HG03175 (cell line): ENCODE measurements around the gene HES3.

ENCODE experiments used
- ATAC-seq: cut with Tn5 transposase; IDR thresholded peaks from one replicate; pipeline ENCODE4 v1.9.1; 2021; ENCODE audit warnings: mild to moderate bottlenecking, moderate library complexity; ENCODE audit not compliant: unreplicated experiment

Gene HES3

DNA sequence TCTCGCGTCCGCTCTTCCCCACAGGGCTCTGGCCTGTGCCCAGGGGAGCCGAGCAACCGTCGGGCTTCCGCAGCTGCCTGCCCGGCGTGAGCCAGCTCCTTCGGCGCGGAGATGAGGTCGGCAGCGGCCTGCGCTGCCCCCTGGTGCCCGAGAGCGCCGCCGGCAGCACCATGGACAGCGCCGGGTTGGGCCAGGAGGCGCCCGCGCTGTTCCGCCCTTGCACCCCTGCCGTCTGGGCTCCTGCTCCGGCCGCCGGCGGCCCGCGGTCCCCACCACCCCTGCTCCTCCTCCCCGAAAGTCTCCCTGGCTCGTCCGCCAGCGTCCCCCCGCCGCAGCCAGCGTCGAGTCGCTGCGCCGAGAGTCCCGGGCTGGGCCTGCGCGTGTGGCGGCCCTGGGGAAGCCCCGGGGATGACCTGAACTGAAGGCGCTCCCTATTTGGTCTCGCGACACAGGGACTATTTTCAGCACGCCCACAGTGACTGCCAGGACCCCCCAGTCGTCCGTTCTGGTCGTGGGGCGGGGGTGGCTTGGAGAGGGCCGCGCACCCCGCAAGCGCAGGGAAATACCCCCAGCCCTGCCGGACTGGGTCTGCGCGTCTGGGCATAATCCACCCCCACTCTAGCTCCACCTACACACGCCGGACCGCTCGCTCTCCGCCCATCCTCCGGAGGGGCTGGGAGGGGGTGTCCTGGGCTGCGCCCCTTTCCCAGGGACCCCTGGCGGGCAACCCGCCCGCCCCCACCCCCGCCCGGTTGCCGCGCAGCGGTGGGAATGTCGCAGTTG lies 1.3 kb downstream of the HES3 start:
- no peak for ATAC-seq

DNA sequence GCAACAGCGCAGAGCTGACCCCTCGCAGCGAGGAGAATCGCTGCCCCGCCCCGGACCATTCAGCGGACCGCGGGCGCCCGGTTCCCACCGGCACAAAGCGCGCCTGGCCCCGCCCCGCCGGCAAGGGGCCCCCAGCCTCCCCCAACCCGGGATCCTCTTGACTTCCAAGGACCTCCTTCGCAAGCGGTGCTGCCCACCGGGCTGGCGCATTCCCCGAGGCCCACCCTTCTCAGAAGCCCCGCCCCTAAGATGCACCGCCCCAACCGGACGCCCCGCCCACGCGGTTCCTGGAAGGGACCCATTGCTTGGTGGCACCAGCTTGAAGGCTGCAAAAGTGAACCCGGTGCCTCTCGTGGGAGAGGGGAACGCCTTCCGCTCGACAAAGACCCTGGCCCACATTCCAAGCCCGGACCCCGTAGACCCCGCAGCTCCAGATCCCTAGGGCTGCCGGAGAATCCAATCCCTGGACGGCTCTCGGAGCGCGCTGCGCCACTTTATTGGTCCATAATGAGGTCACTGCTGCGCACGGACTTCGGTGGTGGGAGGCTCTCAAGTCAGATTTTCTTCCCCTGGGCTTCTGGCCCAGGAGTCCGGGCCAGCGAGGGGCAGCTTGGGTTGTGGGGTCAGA lies 2.0 kb downstream of the HES3 start:
- ATAC-seq: no peak

DNA sequence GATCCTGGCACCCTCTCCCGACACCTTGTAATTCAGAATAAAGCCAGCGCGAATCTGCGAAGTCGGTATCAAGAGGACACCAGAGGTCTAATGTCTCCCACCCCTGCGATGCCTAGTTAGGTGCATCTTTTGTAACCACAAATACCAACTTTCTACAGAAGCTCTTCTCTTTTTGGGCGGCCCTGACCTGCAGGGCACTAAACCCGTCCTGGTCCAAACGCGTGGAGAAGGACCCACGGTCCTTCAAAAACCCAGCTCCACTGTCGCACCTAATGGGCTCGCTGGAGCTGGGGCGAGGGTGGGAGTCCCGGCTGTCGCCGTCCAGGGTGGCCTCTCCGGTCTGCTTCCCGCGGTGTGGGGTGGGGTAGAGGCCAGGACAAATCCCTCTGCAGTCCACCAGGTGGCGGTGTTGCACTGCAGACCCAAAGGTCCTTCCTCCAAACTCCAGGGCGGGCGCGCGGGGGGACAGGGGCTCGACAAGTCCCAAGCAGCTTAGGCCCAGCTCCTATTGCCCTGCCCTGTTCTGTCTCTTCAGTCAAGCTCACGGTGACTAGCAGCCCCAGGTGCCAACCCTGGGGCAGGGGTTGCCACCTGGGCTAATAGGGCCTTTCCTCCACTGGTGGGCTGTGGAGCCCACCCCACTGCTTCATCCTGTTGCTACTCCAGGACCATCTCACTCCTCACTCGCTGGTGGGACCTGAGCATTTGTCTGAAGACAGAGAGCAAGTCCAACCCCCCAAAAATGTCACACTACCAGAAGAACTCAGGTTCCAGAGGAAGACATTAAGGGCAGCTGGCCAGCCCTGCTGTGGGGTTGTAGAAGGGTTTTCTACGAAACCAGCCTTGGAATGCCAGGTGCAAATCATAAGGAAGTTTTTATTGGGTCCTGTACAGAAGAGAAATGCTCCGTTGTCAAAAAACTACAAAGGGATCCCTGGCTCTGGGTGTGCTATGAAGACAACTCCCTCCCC lies 2.8 kb downstream of the HES3 start:
- no peak for ATAC-seq

DNA sequence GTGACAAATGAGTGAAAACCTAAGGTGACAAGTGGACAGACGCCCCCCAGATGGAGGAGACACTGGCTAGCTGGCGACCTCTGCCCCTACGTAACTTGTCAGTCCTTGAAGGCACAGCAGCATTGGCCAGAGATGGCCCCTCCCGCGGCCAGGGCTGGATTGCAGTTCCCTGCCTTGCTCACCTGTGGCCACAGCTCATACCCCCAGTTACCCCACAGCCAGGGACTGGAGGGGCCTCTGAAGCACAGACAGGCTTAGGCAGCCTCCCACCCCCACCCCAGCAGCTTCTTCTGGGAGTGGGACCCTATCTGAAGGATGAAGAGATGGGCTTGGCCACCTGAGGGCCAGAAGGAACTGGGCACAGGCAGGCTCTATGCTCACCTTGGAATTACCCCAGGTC lies 3.7 kb downstream of the HES3 start:
- no peak for ATAC-seq

DNA sequence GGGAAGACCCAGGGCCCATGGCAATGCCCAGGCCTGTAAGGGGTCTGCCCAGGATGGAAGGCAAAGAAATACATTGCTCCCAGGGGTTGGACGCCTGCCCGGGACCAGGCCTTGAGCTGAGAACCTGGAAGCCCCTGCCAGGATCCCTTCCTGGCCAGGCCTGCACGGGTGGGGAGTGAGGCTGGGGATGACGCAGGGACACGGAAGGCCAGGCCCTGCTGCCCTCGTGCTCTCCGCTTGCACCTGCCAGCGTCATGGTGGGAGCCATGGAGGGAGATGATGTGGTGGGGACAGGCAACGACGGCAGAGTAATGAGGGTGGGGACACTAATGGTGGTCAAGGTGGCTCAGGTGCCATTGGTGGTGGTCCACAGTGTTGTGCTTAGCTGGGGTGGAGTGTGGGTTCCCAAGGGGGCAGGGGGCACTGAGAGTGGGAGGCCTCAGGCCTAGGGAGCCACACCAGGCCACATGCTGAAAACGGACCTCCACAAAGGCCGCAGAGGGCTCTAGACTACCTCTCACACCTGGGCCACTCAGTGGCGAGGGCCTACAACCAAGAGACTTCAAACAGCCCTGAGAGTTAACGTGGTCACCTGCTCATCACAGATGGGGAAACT lies 4.3 kb downstream of the HES3 start:
- no peak for ATAC-seq

DNA sequence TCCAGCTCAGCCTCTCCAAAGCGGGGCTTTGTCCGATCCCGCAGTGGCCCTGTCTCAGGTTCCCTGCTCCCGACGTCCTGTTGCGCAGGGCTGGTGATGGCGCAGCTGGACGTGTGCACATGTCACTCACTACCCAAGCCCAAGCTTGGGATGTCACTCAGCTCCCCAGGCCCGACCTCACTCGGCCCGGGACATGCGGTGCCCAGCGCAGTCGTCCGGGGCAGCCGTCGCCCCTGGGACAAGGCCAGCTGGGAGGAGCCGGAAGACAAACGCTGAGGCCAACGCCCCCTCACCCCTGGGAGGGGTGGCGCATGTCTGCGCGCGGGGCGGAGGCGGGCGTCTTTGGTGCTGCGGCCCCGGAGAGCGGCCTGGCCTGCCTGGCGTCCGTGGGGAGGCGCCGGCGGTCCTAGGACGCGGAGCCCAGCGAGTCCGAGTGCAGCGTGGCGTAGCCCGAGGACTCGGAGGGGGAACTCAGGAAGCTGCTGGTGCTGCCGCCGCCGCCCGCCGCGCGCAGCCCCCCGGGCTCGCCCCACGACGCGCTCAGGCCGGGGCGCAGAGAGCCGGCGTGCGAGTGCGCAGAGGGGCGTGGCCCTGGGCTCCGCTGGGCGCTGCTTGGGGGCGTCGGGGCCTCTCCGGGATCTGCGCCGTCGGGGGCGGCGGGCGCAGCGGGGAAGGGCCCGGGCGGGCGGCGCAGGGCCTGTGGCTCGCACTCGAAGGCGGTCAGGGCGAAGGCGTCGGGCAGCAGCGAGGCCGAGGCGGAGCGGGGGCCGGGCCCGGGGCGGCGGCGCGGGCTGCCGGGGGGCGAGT lies 5.2 kb downstream of the HES3 start:
- no peak for ATAC-seq

DNA sequence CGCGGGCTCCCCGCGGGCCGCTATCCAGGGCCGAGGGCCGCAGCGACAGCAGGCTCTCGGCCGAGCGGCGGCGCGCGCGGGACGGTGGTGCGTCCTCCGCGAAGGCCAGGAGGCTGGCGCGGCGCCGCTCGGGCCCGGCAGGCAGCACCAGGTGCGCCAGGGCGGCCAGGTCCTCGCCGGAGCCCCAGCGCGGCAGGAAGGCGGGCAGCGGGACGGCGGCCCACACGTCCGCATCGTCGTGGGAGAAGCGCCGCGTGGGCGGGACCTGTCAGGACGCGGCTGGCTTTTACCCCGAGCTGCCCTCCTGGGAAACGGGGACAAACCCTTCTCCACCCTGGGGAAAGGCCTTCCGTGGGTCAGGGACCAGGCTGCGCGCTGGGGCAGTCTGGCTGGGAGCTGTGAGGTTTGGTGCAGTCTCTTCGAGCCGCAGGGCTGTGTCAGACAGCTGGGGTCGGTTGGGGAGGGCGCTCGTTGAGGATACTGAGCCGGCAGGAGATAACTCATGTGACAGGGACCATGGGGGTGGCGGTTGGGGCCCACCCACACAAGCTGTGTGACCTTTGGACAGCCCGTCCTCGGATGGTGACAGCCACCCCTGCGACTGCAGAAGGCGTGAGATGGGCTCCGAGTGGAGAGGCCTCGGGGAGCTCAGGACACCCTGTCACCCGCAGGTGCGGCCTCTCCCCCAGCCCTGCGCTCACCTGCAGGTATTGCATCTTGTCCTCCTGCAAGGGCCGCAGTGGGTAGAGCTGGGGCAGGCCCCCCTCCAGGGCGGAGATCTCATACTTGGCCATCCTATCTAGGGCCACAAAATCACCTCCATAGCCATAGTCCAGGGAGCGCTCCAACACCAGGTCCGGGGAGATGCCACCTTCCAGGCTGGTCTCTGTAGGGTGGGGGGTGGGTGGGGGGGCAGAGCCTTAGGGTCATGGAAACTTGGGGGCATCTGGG lies 6.0 kb downstream of the HES3 start:
- ATAC-seq: no peak

DNA sequence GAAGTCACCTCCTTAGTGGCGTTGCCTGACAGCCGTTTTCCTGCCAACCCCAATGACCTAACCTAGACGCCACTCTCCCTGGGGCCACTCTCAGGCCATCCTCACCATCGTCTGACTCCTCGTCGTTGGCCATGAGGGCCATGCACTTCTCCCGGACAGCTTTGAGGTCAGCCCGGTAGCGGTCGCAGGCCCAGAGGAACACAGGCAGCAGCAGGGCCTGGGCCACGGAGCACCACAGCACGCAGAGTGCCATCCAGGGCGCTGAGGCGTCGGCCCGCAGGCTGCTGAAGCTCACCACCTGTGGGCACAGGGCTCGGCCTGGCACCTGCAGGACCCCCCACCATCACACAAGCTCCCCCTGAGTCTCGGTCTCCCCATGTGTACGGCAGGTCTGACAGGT lies 7.3 kb downstream of the HES3 start:
- ATAC-seq: no peak

DNA sequence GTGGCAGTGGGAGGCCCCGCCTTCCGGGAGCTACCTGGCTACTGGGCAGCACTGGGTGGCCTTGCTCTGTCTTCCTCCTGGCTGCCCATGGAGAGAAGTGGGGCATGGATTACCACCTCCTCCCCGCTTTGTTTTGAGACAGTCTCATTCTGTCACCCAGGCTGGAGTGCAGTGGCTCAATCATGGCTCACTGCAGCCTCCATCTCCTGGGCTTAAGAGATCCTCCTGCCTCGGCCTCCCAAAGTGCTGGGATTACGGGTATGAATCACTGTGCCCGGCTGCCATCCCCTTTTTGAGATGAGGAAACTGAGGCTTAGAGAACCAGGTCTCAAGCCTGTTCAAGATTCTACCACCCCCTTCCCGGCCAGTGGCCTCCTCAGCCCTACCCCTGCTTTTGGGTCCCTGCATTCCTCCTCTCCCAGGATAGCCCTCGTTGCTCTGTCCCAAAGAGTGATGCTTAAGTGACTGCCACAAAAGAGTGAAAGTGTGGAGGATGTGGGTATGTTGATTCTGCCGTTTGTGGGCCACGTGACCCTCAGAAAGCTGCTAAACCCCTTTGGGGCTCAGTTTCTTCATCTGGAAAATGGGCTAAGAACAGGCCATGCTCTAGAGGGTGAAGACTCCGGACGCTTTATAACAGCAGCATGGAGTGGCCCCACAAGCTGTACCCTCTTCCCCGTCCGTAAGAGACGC lies 7.8 kb downstream of the HES3 start:
- ATAC-seq: no peak

DNA sequence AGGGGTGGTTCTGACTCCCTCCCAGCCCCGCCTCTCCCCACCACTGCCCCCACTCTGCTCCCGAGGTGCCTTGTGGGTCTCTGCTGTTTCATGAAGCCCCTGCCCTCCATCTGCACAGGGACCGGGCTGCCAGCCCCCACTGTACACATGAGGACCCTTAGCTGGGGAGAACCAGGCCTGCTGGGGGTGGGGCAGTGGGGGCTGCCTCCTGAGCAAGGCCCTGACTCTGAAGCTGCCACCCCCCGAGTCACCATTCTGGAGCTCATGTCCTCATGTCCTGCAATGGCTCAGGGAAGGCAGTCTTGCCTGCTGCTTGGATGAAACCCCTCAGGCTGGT lies 8.4 kb downstream of the HES3 start:
- ATAC-seq: no peak

DNA sequence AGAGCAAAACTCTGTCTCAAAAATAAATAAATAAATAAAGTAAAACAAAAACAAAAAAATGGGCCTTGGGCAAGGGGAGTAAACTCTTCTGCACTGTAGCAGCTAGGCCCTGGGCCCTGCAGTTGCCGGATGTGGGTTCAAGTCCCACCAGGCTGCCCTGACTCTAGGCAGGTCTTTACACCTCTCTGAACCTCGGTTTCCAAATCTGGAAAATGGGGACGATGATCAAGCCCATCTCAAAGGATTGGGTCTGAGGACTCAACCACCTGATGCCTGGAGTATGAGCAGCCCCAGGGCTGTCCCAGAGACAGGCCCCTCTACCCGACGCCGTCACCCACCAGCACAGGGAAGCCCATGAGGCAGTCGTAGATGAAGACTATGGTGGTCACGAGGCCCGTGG lies 9.4 kb downstream of the HES3 start:
- no peak for ATAC-seq

DNA sequence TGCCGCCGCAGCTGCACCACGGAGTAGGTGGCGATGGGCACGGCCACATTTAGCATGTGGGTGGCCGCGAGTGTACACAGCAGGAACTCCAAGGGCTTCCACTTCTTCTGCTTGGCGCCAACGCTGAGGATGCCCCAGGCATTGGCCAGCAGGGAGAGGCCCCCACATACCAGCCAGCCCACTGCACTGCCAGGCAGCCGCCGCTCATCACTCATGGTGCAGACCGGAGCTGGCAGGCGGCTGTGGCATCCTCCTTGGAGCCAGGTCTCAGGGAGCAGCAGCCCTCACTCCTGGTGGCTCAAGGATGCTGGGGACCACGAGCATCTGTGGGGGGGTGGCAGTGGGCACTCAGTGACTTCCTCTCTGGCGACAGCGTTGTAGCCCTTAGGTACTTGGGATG lies 10.7 kb downstream of the HES3 start:
- ATAC-seq: no peak

DNA sequence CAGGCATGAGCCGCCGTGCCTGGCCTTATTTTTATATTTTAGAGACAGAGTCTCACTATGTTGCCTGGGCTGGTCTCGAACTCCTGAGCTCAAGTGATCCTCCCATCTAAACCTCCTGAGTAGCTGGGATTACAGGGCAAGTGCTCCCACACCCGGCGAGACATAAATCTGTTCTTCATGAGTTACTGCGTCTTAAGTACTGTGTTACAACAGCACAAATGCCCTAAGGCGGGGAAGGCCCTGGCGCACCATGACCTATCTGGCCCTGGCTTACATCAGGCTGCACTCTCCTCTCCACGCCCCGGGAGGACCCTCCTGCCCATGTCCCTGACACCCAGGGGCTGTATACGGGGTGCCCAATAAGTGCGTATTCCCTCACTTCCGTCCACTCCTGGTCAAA lies 12.7 kb downstream of the HES3 start:
- no peak for ATAC-seq

DNA sequence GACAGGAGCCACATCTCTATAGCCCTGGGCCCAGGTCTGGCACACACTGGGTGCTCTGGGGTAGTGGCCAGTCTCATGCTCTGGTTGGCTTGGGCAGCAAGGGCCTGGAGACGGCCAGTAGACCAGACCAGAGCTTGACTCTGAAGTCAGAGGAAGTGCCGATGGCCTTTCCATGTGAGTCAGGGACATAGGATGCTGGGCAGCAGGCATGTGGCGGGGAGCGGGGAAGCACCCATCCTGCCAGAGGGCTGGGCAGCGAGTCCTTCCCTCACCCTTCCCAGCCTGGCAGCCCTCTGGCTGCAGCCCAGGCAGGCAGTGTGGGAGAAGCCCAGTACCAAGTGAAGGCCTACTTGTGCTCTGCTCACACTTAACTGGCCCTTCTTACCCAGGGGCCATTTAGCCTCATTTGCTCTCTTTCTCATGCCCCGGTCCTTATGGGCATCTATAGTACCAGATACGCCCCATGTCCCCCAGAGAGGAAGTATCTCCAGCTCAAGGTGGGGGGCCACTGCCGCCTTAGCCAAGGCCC lies 13.6 kb downstream of the HES3 start:
- ATAC-seq: no peak

DNA sequence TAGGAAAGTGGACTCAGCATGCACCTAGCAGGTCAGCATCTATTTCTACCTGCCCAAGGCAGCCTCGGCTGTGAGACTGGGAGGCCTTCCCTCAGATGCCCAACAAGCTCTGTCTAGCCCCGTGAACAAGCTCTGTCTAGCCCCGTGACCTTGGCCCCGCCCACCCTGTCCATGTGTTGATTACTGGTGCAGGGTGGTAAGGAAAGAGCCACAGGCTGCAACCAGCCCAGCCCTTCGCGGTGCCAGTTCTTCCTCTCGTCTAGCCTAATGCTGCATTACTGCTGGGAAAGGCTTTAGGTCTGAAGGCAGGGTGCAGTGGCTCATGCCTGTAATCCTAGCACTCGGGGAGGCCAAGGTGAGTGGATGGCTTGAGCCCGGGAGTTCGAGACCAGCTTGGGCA lies 14.7 kb downstream of the HES3 start:
- no peak for ATAC-seq

DNA sequence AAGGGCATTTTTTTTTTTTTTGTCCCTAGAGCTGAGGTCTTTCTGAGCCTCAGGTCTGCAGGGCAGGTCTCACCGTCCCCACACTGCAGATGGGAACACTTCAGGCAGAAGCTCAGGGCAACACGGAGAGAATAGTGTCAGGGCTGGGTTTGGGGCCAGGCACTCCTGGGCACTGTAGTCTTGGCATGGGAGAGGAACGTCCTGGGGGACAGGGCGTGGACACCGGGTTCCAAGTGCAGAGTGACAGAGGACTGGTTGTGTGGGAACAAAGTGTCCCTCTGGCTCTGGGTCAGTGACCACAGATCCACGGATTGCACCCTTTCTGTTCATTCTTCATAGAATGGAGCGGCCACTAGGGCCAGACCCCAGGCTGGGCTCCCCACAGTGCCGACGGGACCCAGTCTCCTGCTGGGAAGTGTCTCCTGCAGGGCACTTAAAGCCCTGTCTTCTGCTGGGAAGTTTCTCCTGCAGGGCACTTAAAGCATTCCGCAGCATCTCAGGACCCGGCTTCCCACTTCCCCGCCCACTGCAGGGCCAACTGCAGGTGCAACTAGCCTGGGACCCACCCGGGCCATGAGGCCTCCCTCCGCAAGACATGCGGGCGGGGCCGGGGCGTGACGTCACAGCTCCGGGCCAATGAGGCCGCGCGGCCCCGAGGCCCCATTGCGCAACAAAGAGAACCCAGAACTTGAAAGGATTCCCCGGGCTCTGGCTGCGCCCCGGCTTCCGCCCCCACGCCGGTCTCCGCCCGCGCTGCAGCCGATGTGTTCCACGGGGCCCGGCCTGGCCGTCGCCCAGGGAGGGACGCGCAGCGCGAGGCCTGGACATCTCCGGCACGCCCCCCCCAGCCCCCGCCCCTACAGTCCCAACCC lies 15.7 kb downstream of the HES3 start:
- peak; percentile 65 for ATAC-seq

DNA sequence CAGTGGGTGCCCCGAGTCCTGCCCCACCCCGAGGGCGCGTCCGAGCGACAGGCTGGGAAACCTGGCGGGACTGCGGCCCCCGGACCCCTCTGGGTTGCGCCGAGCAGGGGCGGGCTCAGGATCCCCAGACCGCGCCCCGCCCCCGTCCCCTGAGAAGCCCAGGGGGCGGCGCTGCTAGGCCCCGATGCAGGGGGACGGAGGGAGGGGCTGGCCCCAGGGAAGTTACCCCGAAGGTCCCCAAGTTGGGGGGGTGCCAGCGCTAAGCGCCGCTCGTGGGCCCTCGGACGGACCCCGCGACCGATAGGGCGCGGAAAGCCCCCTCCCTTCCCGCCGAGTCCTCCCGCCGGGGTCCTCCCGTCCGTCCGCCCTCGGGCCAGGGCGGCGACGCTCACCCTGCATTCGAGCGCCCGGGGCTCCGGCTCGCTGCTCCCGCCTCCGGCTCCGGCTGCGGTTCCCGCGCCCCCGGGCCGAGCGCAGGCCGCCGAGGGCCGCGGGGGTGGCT lies 16.5 kb downstream of the HES3 start:
- ATAC-seq: no peak
